GM12878 (cell line): ENCODE data around the gene CLN6. TPM values are rescaled to one million over a fixed set of nuclear protein-coding genes. Genes with fewer than 3 reads are reported as not detected.

Source experiments
- ATAC-seq: fragments of 200-7000 bp; cut with Tn5 transposase; 3 replicates; pipeline ENCODE4 v1.9.1; 2020; ENCODE audit warnings: mild to moderate bottlenecking, moderate library complexity
- BruUV-seq: library from RNA; stranded (reverse); fragments of 400-500 nt; replicated peaks from 2 replicates; lab custom pipeline; 2021; lab: Mats Ljungman, UMichigan
- CTCF ChIA-PET: fragments of 300-600 bp; sonication (Branson Sonifier 250); formaldehyde crosslinking; extraction: SDS; loops from one replicate; lab custom pipeline; 2021; ENCODE audit warnings: inconsistent platforms; lab: Yijun Ruan, JAX
- POLR2A ChIA-PET: fragments of 350-600 bp; formaldehyde crosslinking; extraction: SDS; loops from one replicate; lab custom pipeline; 2021; ENCODE audit warnings: inconsistent platforms; lab: Charles Lee
- RAD21 ChIA-PET: fragments of 300-600 bp; sonication (Branson Sonifier 250); formaldehyde crosslinking; loops from one replicate; lab custom pipeline; 2023; ENCODE audit warnings: antibody characterized with exemption; ENCODE audit not compliant: unreplicated experiment; lab: Charles Lee
- SMC1A ChIA-PET: fragments of 300-600 bp; sonication (Branson Sonifier 250); formaldehyde crosslinking; loops from one replicate; lab custom pipeline; 2023; ENCODE audit not compliant: unreplicated experiment, uncharacterized antibody; lab: Charles Lee
- DNase-seq: peaks from one replicate; pipeline ENCODE4 v3.0.0-alpha.2; 2011; ENCODE audit warnings: low read depth, low spot score
- FAIRE-seq: peaks from 3 replicates; lab custom pipeline; 2011; peaks lifted over from hg19 to GRCh38; lab: Jason Lieb, UNC
- H2AFZ ChIP-seq: 2 replicates; pipeline ENCODE4 v1.6.0; 2011; ENCODE audit warnings: low read depth, low read length, control low read depth; ENCODE audit not compliant: control insufficient read depth
- H3K27ac ChIP-seq: 2 replicates; pipeline ENCODE4 v1.5.1; 2011; ENCODE audit warnings: control low read depth; ENCODE audit not compliant: control insufficient read depth, insufficient read depth
- H3K27me3 ChIP-seq, 2 experiments: replicated peaks in 1 of 2; 2 replicates each; pipeline versions ENCODE4 v1.6.0 to v1.6.1; 2011; ENCODE audit warnings: low read length in 1 of 2; ENCODE audit not compliant: control insufficient read depth in 2 of 2, insufficient read depth in 2 of 2
- H3K36me3 ChIP-seq, 2 experiments: 2 replicates each; pipeline ENCODE4 v1.5.1; 2011; ENCODE audit warnings: low read length in 1 of 2; ENCODE audit not compliant: control insufficient read depth in 2 of 2, insufficient read depth in 2 of 2
- H3K4me1 ChIP-seq: 2 replicates; pipeline ENCODE4 v1.6.1; 2011; ENCODE audit warnings: mild to moderate bottlenecking, low read length, moderate library complexity, mixed read lengths; ENCODE audit not compliant: control insufficient read depth, insufficient read depth
- H3K4me2 ChIP-seq: 2 replicates; pipeline ENCODE4 v1.6.0; 2011; ENCODE audit warnings: control low read depth; ENCODE audit not compliant: control insufficient read depth, insufficient read depth
- H3K4me3 ChIP-seq: fragments of 200-600 bp; sonication (generic); 2 replicates; pipeline ENCODE4 v1.5.1; 2016
- H3K79me2 ChIP-seq: 2 replicates; pipeline ENCODE4 v1.6.0; 2011; ENCODE audit warnings: low read length; ENCODE audit not compliant: control insufficient read depth, insufficient read depth
- H3K9ac ChIP-seq: 2 replicates; pipeline ENCODE4 v1.8.0; 2011; ENCODE audit warnings: low read length, control low read depth, mixed read lengths; ENCODE audit not compliant: control insufficient read depth, insufficient read depth
- H3K9me3 ChIP-seq: replicated peaks from 3 replicates; pipeline ENCODE4 v1.5.1; 2011; ENCODE audit warnings: mild to moderate bottlenecking, low read length; ENCODE audit not compliant: control insufficient read depth, insufficient read depth
- H4K20me1 ChIP-seq: 2 replicates; pipeline ENCODE4 v1.6.0; 2011; ENCODE audit not compliant: control insufficient read depth, insufficient read depth
- ASH2L ChIP-seq: fragments of 300-600, 200-600 bp; sonication (generic); IDR thresholded peaks from 2 replicates; pipeline ENCODE4 v1.6.1; 2017; ENCODE audit warnings: low read depth, mild to moderate bottlenecking, borderline replicate concordance
- BCLAF1 ChIP-seq: fragments of 450-650 bp; IDR thresholded peaks from 2 replicates; pipeline ENCODE4 v1.6.1; 2017; ENCODE audit warnings: antibody characterized with exemption, mild to moderate bottlenecking, moderate library complexity
- CHD4 ChIP-seq: fragments of 200-600 bp; sonication (generic); IDR thresholded peaks from 2 replicates; pipeline ENCODE4 v1.6.1; 2016; ENCODE audit warnings: mild to moderate bottlenecking
- JUND ChIP-seq: IDR thresholded peaks from 2 replicates; pipeline ENCODE4 v1.6.1; 2012; ENCODE audit warnings: low read depth, mild to moderate bottlenecking, low read length, improper control_type of control experiment, moderate library complexity
- NBN ChIP-seq: fragments of 450-650 bp; IDR thresholded peaks from 2 replicates; pipeline ENCODE4 v1.6.1; 2016
- RAD51 ChIP-seq: fragments of 450-650 bp; IDR thresholded peaks from 2 replicates; pipeline ENCODE4 v1.6.1; 2016; ENCODE audit warnings: moderate library complexity, mild to moderate bottlenecking, inconsistent platforms
- SIN3A ChIP-seq: IDR thresholded peaks from 2 replicates; pipeline ENCODE4 v1.6.1; 2012; ENCODE audit warnings: low read depth, low read length, improper control_type of control experiment
- TARDBP ChIP-seq: IDR thresholded peaks from 2 replicates; pipeline ENCODE4 v1.6.1; 2016; ENCODE audit warnings: borderline replicate concordance
- WGBS: methylation state at CpG from one replicate; pipeline ENCODE4 v1.1.6; 2016; ENCODE audit warnings: low lambda C conversion rate; ENCODE audit not compliant: insufficient replicate concordance, insufficient coverage; ENCODE audit errors: missing lambda C conversion rate; 5-methylcytosine and 5-hydroxymethylcytosine counted together
- in situ Hi-C: fragments of 300-500 bp; cut with MboI; formaldehyde crosslinking; loops from 9 replicates; pipeline ENCODE4 v1.14.3; 2018; ENCODE audit warnings: mixed read lengths
- intact Hi-C: fragments of 100-400 bp; cut with micrococcal nuclease; formaldehyde crosslinking; loops from one replicate; pipeline ENCODE4 v1.14.2; 2022; ENCODE audit not compliant: unreplicated experiment
- polyA plus RNA-seq, 11 experiments: library from polyadenylated mRNA; depleted of rRNA in 4 of 11; unstranded in 6 of 11; stranded (reverse) in 5 of 11; fragments of >200 nt; fragmentation: Nextera tagmentation in 4 of 11; fragmentation: Illumina TruSeq in 1 of 11; extraction: Ambion mirVana in 4 of 11; extraction: Trizol in 1 of 11; gene quantifications; 1 replicate in 1 of 11; 2 replicates in 10 of 11; pipeline versions ENCODE4 v1.2.1 to v1.2.3, GENCODE V29; 2011 to 2016; ENCODE audit warnings: inconsistent platforms in 2 of 11, missing spikeins in 2 of 11, low read depth in 1 of 11
- total RNA-seq, 4 experiments: library from RNA; depleted of rRNA in 3 of 4; stranded (reverse); fragments of >200 nt in 3 of 4; fragmentation: Illumina TruSeq in 1 of 4; extraction: Trizol in 1 of 4; gene quantifications; 2 replicates each; pipeline versions ENCODE4 v1.2.1 to v1.2.3, GENCODE V29; 2013 to 2021

The CLN6 gene
- total and polyA plus RNA-seq, 10 of the 15 experiments (the other 5 are each of a cell fraction or from before 2014, with no cell fraction given), result 0.74 to 69.0 (median 30.3) TPM

- TF ChIP-seq TARDBP, result no peak
- TF ChIP-seq, all 136 proteins: peak for 0
These were observed 12.2 kb downstream of the CLN6 start (continued) for GRCh38 chr15:68217341-68217740.

- peaks cover 9 to 19% of the 10 kb centered on the region in 2 experiments for H3K36me3 ChIP-seq
- POLR2A ChIA-PET, result no interaction called here
- CTCF ChIA-PET, result no interaction called here
- FAIRE-seq, result no peak
- no TSS peak for BruUV-seq
- SMC1A ChIA-PET, result no interaction called here
- 90% methylated on average over 6 of the region's 6 CpGs for WGBS
- no peak for DNase-seq
- no peak for ATAC-seq
- H3K9me3 ChIP-seq, result no peaks in the 10 kb centered on the region
- peaks cover 26% of the 10 kb centered on the region for H3K79me2 ChIP-seq
- H2AFZ ChIP-seq, result no peak overlapping the region
- H3K4me3 ChIP-seq, result no peak overlapping the region
- RAD21 ChIA-PET, result no interaction called here
- H3K4me1 ChIP-seq, result peaks cover 9% of the 10 kb centered on the region
- no peak overlapping the region for H3K4me2 ChIP-seq
- H4K20me1 ChIP-seq, result no peaks in the 10 kb centered on the region; the same call in 1 of the 2 replicates
- TF ChIP-seq NBN, result no peak
- no peak for TF ChIP-seq ASH2L
- TF ChIP-seq SIN3A, result no peak
- TF ChIP-seq CHD4, result no peak
- no peak for TF ChIP-seq BCLAF1
- no peak for TF ChIP-seq RAD51
- no peak for TF ChIP-seq JUND
- in situ Hi-C loops (no loop called here), intact Hi-C loops (no loop called here)
- no peak overlapping the region for H3K9ac ChIP-seq
- no peaks in the 10 kb centered on the region for H3K27me3 ChIP-seq
- H3K27ac ChIP-seq, result no peak overlapping the region
These were observed 14.7 kb downstream of the CLN6 start for GRCh38 chr15:68214838-68215254.
